Fibroblast of skin of left quadriceps (primary cell): ENCODE results near the gene SMAD6.

Experiments
- DNase-seq, 2 experiments: peaks; one replicate each; pipeline ENCODE4 v3.0.0-alpha.2; 2013; ENCODE audit warnings: low read depth in 2 of 2

SMAD6 gene

DNA sequence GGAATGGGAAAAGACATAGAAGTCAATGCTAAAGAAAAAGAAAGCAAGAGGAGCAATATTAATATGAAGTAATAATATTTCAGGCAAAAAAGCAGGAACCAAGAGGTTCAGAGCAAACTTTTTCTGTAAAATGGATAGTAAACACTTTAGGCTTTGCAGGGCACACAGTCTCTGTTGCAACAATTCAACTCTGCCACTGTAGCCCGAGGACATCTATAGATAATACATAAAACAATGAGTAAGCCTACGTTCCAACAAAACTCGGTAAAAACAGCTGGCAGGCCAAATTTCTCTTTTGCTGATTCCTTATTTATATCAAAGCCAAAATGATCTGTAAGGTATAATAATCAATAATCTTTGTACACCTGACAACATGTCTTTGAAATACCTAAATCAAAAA, 56.8 kb downstream of the SMAD6 start:
- DNase-seq: no peak

DNA sequence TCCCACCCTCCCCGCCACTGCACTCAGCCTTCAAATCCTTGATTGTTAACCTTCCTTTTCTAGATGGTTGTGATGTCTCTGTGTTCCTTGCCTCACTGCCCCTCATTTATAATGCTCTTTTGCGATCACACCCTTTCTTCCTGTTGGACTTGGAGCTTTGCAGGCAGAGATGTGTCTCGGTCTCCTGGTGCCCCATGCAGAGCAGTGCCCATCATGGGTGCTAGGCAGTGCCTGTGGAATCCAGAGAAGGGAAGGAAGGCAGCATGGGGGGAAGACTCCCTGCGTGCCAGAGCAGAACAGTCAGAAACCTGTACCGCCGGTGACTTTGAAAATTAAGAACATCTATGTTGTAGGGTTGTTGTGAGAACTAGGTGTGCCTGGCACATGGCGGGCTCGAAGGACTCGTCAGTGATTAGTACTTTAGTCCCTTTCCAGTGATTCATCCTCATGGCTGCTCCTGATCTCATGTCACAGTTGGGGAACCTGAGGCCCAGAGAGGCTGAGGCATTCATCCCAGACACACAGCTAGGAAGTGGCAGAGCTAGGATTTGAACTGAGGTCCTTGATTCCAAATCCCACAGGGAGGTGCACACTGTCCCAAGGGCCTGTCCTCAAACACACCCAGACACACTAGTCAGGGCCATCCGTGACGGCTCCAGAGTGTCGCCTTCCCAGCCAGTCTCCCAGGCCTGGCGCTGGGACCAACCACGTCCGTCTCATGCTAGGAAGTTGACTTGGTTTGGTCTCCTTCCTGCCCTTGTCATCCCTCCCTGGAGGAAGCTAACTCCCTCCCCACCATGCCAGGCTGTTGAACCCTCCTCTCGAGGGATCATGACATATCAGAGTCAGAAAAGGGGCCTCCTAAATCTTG, 58.3 kb downstream of the SMAD6 start:
- no peak for DNase-seq

DNA sequence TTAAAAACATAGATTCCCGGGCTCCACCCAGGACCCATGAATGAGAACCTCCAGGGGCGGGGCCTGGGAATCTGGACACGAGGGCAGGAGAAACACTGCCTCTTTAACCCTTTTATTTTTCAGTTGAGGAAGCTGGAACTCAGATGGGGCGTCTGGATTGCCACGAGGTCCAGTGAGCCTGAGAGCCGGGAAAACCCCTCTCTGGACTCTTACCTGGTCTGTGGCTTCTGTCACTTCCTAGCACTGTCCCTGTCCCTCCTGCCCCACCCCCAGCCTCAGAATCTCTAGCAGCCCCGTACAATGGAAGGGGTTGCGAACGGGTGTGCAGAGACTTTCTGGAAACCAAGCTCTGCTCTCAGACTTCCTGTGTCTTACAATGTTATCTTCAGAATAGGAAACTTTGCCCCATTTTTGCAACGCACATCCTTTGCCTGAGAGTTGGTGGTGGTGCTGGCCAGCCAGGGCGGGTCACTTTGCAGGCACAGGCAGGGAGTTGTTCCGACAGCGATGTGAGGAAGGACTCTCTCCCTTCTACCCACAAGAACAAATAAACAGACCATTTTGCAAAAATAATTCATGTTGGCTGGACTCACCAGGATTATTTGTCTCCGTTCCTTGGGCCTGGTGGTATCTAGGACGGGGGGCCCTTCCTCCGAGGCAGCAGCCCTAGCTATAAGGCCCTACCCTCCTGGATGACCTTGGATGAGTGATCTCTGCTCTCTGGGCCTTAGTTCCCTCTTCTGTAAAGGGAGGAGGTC, 59.1 kb downstream of the SMAD6 start:
- no peak for DNase-seq

DNA sequence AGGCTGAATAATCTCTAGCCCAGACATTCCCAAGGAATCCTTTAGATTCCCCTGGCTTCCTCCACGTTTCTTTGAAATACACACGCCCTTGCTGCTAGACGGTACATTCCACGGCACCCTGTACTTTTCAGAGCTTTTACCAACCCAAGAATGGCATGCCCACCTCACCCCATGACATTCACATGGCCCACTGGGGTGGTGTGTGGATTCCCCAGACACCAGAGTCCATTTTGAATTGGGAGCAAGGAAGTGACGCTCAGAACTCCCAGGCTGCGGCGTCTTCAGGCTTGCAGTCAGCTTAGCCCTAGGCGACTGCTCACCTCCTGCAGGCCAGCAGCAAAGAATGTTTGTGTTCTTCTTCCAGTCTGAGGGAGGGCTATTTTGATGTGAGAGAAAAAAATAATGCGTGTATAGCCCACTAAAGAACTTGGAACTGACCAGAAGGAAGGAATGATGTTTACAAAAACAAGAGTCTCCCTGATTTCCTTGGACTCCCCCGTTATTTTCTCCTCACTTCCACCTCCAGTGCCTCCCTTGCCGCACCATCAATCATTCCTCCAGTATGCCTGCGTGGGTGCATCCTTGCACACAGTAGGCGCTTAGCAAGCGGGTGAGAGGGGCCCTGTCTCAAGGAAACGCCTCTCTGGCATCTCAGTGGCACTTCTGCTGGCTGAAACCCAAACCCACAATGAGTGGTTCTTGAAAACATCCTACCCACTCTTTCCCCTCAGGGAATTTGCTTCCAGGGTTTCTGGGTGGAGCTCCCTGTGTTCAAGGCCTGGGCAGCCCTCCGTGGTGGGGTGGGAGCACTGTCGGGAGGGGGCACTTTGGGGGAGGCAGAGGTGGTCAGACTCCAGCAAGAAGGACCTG, 59.9 kb downstream of the SMAD6 start:
- DNase-seq: no peak

DNA sequence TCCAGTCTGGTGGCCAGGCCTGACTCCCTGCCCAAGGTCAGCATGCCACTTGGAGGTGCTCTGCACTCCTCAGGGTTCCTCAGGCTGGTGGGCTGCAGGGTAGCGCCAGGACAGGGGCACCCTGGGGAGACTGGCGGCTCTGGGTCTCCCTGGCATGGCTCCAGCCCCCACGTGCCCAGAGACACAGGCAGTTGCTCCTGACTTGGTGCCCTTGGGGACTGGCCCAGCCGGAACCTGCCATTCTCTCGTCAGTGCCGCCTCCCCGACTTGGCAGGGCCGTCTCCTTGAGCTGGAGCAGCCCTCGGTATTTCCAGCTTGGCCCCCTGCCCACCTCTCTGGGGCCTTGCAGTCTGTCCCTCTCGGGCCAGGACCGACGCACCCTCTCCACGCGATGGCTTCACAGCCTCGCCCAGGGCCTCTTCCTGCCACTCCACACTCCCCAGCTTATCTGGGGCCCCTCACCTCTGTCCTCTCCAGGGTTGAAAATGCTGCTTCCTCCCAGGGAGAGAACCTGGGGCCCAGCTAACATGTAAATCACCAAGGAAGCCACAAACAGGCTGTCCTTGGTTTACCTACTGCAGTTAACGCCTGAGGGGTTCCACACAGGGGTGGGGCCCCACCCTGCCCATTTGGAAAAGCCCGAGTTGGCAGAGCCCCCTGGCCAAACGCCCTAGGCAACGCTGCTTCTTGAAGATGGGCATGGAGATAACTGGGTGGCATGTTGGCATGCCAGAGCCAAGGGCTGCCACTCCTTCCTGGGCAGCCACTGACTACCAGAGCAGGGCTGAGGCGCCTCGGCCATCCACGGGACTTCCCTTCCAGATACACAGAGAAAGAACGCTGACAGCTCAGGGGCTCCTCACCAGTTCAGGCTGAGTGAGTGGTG, 61.4 kb downstream of the SMAD6 start:
- no peak for DNase-seq

DNA sequence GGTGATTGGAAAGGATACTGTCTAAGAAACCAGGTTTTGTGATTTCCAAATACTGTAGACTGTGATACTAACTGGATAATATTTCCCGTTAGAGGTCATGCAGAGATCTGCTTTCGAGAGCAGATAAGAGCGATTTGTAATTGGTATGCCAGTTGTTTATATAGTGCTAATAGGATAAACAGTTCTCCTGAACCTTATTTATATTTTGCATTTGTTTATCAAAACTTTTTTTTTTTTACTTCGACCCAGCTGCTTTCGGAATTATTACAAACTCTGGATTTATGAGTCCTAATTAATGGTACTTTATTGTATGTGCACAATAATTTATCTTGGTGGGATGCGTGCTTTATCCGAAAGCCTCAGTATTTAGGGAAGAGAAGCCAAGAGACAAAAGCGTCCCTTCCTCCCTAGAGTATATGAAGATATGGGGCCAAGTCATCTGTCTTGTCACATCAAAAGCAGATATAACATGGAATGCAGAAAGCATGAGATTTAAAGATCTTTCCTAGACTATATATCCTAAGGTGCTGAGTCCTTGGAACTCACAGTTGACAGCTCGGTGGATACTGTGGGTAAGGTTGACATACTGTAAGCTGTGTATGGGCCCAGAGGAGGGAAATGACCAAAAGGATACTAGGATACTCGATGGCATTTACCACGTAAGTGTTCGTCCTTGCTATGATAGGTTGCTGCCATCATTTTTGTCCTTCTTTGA, 62.2 kb downstream of the SMAD6 start:
- no peak for DNase-seq

DNA sequence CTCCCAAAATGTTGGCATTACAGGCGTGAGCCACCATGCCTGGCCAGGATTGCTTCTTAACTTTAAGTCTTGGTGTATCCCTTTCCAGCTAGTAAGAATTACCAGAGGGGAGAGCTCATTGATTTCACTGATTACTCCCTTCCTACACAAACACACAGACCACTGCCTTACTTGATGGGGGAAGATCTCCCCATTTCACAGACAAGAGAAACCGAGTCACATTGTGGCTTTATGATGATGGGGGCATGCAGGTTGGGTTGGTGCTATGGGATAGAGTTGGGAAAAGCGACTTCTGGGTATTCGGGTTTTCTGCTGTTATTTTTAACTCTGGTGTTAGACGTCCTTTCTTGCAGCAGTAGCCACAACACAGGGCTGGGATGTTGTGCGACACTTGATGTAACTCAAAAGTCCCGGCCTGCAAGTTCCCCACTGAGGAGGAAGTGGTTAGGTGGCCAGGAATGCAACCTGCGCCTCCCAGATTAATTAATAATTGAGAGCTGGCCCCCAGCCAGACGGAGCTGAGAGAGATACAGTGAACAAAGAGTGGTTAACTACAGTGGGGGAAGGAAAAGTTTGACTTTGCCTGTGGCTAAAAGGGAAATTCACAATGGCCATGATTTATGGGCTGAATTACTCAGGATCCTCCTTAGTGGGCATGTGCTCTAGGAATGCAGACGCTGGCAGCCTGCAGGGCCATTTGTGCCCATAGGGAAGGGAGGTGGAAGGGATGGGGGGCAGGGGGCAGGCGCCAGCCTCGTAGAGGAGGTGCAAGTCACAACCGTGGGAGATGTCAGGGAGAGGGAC, 63.6 kb downstream of the SMAD6 start:
- peak in 1 of 2 experiments; percentile 46 for DNase-seq

DNA sequence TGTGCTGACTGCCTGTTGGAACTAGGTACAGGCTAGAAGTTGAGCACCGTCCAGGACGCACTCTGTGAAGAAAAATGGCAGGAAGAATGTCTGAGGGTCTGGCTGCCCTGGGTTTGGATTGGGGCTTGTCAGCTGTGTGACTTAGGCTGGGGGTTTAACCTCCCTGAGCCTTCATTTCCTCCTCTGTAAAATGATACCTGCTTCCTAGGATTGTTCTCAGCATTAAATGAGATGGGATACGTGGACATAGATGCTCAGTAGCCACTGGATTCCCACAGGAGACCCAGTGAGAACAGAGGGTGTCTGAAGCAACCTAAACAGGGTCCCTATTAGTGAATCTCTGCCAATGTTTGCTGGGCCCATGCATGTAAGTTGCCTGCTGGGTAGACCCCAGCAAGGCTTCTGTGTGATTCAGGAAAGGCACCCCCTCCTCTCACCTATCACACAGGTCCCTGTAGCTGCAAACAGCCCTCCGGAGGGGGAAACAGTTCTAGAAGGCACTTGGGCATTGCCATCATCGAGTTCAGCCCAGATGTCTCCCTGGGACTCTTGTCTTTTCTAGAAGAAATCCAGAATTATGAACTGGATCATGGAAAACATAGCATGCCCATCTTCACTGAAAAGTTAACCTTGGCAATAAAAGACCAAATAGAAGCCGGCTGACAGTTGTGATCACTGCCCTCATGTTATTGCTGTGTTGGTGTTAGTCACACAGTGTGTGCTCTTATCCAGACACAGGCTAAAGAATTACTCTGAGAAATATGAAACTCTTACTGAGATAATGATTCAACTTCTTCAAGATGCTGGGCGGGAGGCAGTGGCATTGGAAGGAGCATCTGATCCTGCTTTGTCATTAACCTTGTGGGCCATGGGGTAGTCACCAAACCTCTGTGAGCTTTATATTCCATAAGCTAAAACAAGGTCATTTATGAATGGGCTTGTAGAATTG, 64.5 kb downstream of the SMAD6 start:
- no peak for DNase-seq

DNA sequence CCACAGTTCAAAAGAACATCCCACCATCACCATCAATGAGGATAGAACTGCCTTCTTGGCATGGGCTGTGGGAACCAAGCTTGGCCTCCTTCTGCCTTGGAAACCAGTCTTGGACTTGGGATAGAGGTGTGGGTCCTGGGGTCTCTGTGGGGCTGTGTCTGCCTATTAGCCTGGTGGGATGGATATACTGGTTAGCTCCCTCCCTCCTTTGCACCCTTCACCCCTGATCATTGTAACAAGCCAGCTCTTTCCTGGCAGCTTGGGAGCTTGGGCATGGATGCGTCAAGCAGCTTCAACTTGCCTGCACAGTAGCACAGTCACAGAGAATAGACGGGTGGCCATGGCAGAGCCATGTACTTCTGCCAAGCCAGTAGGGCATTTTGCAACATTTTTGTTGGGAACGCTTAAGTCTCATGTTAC, 65.2 kb downstream of the SMAD6 start:
- DNase-seq: no peak

DNA sequence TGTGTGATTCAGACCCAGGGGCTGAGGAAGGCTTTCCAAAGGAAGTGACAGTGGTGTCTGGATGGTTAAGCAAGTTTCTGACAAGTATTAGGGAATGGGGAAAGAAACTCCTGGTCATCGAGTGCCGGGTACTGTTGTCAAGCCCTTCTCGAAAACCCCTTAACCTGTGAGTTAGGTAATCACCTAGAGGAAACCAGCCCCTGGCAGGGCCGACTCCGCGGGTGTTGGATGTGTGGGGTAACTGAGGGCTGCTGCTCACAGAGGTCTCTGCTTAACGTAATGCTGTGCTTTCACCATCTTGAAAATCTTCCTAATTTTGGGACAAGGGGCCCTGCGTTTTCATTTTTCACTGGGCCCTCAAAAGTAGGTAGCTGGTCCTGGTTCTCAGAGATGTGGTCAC, 67.0 kb downstream of the SMAD6 start:
- no peak for DNase-seq

DNA sequence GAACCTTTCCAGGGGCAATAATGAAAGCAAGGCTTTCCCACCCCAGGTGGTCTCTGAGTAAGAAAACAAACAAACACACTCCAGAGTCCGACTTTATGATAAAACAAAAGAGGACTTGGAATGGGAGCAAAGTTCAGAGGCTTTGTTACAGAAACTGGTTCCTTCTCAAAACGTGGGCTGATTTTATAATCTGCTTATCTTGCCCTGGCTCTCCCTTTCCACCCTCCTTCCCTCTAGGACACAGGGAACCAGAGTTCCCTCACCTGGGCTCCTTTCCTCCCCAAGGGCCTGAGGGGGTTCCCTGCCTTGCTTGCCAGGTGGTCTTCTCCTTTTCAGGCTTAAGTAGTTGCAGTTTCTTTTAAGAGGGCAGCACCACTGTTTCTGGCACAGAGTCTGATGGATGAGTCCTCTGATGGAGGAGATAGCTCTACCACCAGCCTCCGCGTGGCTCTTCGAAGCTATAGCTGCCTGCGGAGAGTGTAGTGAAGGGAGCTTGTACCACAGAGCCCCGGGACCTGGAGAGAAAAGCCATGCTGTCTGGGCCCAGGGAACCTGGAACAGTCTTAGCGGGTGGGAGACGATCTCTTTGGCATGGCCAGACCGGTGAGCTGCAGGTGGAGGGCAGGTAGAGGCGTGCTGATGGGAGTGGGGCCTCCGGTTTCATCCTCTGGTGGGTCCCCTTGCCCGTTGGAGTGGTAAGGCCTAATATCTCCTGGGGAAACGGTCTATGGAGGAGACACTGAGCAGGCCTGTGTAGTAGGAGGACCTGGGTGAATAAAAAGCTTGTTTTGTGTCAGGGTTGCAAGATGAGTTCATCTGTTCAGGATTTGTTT, 68.7 kb downstream of the SMAD6 start:
- no peak for DNase-seq

DNA sequence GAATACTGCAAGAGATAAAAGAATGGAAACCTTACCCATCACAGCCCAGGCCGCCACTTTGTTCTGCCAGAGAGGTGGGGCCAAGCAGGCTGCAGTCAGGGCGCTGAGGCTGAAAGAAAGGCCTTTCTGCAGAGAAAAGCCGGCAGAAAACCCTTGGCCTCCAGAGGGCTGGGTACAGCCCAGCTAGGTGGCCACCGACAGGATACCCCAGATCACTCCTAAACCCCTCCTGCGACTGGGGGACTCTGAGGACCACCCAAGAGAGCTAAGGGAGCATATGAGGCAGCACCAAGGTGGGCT, 69.3 kb downstream of the SMAD6 start:
- DNase-seq: no peak

DNA sequence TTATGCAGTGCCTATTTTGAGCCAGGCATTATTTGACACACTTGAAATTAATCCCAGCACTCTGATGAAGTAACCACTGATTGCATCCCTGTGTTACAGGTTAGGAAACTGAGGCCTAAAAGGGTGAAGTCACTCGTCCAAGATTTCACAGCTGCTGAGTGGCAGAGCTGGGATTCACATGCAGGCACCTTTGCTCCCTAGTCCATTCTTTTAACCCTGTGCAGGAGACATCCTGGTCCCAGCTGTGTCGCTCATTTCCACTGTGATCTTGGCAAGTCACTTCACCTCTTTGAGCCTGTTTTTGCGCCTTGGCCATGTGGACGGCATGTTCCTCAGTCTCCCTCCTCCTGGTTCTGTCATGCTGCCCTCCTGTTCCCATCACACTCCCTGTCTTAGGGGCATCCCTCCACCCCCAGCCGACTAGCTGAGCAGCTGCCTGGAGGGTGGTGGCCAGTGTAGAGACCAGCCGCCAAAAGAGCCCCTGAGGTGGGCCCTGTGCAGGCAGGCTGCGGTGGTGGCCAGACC, 70.6 kb downstream of the SMAD6 start:
- DNase-seq: no peak

DNA sequence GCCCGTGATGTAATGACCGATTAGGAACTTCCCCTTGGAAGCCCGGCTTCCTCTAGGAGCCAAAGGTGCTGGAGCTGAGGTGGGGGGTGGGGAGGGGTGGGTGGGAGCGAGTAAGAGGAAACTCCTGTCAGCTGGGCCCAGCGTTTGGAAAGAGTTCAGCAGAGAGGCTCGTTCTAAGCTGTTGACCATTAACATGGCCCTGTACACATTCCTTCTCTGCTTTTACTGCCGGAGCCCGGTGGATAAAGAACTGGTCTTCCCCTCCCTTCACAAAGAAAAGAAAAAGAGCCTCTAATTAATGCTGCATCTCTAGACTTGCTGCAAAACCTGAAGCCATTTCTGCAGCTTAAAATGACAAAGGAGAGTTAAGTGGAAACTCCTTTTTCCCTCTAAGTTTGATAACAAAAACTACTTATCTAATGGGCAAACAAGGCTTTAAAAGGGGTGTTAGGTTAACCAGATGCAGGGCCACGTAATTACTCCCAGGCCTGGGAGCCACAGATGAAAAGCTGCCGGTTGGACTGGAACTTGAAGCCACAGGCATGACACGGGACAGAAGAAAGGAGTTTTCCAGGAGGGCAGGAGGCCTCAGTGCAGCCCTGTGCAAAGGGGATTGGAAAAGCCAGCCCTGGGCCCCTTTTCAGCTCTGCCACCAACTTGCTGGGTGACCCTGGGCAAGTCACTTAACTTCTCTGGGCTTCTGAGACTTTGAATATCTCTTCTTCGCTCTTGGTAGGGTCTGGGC, 71.3 kb downstream of the SMAD6 start:
- no peak for DNase-seq

DNA sequence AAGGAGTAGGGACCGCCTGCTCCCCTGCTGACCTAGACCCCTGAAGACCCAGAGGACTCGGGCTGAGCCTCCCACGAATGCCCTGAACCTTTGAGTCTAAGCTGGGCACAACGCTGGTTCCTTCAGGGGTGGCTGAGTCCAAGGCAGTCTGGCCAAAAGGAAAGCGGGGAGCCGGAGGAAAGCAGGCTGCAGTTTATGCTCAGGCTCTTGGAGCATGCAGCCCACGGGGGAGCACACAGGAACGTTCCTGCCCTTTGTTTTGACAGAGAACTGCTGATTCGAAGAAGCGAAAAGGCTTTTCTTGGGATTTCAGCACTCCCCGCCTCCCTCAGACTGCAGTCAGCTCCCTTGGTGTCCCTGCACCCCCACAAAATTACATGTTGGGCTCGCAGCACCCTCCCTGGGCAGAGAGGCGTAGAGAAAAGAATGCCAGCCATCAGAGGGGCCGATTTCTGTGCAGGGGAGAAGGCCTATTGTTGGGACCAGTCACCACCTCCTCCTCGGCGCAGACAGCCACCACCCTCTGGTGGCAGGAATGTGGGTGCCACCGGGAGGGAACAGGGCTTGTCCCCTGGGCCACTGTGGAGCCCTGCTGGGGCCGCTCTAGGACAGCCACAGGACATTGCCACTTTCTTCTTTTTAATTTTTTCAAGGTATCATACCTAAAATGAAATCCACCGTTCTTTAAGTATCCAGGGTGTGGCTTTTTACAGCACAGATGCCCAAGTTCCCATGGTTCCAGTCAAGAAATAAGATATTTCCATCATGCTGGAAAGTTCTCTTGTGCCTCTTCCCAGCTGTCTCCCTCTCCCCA, 72.2 kb downstream of the SMAD6 start:
- peak; percentile 56 to 57 for DNase-seq
